Activated CD4-positive, alpha-beta T cell treated with anti-CD3 and anti-CD28 coated beads for 24 hours (primary cell): ENCODE results near the gene FAM149B1.

ENCODE experiments used
- DNase-seq, 2 donors: peaks; one replicate each; pipeline ENCODE4 v3.0.0-alpha.2; 2020; ENCODE audit warnings: low read depth in 2 of 2

Gene FAM149B1

DNA sequence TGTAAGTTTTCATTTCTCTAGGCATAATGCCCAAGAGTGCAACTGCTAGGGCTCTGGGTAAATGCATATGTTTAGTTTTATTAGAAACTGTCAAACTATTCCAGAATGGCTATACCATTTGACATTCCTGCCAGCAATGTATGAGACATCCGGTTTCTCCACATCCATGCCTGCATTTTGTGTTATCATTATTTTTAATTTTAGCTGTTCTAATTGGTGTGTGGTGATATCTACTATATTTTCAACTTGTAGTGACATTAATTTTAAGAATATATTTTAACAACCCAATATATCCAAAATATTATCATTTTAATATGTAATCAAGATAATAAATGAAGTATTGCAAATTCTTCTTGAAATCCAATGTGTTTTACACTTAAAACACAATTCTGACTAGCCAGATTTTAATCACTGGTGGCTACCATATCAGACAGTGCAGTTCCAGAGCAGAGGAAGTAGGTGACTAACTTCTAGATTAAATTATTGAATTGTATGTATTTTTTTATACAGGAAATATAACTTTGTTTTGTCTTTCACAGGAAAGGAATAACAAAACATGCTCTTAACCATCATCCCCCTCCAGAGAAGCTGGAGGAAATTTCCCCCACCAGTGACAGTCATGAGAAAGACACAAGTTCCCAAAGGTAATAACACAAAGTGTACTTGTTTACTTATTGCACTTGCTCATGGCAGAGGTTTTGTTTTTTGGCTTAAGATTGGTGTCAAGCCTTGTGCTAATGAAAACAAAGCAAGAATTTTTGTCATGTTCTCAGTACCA lies 6.4 kb downstream of the FAM149B1 start:
- no peak for DNase-seq

DNA sequence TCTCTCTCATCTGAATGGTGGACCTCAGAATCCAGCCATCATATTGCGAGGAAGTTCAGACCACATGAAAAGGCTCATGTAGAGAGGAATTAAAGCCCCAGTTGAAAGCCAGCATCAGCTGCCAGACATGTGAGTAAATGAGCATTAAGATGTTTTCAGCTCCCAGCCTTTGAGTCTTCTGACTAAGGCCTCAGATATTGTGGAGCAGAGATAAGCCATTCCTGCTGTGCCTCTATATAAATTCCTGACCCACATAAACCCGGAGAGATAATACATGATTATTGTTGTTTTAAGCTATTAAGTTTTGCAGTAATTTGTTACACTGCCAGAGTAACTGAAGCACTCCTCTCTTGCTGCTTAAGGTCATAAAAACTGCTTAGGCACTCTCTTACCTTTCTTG lies 14.6 kb downstream of the FAM149B1 start:
- DNase-seq = no peak

DNA sequence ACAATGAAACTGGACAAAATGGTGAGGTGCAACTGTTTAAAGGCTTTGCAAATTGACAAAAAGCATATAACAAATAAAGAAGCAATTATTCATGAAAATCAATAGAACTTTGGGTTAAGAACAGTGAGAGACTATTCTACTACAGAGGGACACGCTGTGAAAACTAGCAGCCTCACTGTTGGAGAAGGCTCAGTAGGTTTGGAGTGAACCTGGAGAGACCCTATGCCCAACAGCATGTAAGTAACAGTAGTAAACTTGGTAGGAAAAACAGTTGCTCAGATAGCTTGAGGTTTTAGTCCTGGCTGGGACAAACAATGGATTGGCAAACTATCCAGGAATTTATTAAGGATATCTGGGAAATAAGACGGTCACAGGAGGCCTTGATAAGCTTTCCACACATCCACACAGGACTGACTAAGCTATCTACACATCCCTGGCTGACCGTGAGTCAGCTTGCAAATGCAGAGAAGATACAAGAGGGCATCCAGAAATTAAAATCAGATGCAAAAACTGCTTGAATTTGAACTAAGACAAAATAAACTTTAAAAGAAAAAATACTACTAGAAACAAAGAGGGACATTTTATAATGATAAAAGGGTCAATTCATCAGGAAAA lies 15.9 kb downstream of the FAM149B1 start:
- DNase-seq = no peak

DNA sequence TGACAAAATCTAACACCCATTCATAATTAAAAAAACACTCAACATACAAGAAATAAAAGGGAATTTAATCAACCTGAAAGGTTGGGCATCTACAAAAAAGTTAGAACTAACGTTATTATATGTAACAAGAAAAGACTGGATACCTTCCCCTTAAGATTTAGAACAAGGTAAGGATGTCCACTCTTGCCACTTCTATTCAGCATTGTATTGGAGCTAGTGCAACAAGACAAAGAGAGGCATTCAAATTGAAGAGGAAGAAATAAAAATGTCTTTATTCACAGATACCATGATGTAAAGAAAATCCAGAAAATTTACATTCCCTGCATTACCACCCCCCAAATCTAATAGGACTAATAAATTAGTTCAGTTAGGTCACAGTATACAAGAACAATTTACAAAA lies 18.3 kb downstream of the FAM149B1 start:
- DNase-seq = no peak

DNA sequence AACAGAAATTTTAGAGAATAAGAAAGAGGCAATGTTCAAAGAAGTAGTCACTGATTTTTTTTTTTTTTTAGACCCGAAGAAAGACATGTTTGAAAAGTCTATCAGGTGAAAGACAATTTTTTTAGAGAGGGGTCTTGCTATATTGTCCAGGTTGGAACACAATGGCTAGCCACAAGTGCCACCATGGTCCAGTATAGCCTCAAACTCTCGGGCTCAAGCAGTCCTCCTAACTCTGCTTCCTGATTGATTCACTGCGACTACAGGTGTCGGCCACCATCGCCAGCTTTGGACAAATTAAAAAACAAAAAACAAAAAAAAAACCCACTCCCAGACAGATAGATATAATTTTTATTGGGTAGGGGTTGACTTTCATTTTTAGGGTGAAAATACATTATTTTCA lies 22.3 kb downstream of the FAM149B1 start:
- no peak for DNase-seq

DNA sequence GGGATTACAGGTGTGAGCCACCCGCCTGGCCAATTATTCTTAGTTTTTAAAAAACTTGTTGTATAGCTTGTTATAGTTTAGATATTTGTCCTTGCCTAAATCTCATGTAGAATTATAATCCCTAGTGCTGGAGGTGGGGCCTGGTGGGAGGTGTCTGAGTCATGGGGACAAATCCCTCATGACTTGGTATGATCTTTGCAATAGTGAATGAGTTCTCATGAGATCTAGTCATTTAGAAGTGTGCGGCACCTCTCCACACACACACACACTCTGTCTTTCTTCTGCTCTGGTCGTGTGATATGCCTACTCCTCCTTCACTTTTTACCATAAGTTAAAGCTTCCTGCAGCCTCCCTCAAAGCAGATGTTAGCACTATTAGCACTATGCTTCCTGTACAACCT lies 37.2 kb downstream of the FAM149B1 start:
- no peak for DNase-seq

DNA sequence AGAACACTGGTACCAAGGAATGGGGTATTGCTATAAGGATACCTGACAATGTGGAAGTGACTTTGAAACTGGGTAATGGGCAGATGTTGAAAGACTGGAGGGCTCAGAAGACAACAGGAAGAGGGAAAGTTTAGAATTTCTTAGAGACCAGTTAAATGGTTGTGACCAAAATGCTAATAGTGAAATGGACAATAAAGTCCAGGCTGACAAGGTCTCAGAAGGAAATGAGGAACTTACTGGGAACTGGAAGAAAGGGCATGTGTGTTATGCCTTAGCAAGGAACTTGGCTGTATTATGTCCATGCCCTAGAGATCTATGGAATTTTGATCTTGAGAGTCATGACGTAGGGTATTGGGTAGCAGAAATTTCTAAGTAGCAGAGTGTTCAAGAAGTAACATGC lies 38.0 kb downstream of the FAM149B1 start:
- no peak for DNase-seq

DNA sequence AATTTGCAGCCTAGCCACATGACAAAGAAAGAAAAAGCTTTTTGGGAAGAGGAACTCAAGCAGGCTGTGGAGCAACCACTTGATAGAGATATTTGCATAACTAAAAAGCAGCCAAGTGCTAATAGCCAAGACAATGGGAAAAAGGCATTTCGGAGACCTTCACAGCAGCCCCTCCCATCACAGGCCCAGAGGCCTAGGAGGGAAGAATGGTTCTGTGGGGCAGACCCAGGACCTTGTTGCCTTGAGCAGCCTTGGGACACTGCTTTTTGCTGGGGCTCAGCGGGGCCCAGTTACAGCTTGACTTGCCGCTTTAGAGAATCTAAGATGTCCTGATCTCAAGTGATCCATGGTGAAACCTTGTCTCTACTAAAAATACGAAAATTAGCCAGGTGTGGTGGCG lies 38.5 kb downstream of the FAM149B1 start:
- DNase-seq = no peak

DNA sequence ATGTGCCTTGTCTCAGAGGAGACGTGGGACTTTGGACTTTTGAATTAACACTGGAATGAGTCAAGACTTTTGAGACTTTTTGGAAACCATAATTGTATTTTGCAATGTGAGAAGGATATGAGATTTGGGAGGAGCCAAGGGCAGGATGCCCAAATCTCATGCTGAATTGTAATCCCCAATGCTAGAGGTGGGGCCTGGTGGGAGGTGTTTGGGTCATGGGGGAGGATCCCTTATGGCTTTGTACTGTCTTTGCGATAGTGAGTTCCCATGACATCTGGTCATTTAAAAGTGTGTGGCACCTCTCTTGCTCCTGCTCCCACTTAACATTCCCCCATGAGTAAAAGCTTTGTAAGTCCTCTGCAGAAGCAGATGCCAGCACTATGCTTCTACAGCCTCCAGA lies 40.0 kb downstream of the FAM149B1 start:
- no peak for DNase-seq

DNA sequence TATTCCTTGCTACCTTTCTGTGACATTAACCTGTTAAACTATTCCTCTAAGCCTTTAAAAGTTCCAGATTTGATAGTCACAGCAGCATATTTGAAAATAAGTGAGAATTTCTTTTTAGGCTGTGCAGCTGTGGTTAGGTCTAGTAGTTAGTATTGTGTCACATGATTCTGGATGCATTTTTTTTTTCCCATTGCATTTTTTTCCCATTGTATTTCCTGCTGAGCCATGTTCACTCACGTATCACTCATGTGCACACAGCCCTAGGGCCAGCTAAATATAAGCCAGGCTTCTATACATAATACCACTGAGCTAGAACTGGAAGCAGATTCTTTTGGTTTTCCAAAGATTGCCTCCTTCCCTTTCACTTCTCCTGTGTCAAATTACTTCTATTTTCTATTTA lies 41.8 kb downstream of the FAM149B1 start:
- no peak for DNase-seq

DNA sequence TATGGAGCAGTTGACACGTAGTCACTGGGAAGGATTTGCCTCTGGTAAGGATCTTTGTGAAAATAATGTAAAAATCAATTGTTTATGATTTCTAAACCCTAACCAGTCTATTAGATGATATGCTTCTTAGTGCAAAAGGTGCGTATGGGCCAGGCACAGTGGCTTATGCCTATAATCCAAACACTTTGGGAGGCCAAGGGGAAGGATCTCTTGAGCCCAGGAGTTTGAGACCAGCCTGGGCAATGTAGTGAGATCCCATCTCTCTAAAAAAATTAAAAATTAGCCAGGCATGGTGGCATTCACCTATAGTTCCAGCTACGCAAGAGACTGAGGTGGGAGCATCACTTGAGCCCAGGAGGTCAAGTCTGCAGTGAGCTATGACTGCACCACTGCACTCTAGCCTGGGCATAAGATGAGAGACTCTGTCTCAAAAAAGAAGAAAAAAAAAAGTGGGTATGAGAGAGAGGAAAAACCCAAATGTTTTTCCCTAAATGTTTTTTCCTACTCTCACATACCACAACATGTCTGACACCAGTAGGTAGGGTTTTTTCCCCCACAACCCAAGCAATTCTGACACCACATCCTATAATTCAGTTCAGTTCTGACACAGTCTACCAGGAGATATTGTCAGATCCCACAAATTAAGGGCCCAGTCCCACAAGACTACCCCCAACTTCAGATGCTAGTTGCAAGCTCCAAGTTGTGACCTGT lies 42.6 kb downstream of the FAM149B1 start:
- DNase-seq = no peak

DNA sequence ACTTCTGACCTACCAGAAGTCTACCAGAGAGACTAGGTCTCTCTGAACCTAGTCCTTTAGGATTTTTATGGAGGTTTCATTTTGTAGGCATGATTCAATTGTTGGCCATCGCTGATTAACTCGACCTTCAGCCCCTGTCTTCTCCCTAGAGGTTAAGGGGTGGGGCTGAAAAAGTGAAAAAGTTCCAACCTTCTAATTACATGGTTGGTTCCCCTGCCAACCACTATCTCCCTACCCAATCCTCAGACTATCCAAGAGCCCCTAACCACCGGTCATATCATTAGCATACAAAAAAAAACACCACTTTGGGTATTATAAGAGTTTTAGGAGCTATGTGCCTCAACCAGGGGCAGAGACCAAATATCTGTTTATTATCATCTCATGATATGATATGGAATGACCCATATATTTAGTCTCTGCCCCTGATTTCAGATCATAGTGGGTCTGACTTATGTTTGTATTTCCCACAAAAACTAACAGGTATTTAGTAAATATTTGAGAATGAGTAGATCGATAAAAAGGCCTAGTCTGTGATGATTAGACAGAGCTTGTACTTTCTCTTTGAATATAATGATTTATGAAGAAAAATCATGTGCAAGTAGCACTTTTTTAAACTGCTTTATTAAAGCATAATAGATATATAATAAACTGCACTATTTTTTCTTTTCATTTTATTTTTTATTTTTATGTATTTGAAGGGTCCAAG lies 43.3 kb downstream of the FAM149B1 start:
- no peak for DNase-seq

DNA sequence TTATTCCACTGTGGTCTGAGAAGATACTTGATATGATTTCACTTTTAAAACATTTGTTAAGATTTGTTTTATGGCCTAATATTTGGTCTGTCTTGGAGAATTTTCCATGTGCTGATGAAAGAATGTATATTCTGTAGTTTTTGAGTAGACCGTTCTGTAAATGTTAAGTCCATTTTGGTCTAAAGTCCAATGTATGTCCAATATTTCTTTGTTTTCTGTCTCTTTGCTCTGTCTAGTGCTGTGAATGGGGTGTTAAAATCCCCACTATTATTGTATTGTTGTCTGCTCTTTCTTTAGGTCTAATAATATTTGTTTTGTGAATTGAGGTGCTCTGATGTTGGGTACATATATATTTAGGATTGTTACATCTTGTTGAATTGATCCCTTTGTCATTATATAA lies 47.8 kb downstream of the FAM149B1 start:
- no peak for DNase-seq

DNA sequence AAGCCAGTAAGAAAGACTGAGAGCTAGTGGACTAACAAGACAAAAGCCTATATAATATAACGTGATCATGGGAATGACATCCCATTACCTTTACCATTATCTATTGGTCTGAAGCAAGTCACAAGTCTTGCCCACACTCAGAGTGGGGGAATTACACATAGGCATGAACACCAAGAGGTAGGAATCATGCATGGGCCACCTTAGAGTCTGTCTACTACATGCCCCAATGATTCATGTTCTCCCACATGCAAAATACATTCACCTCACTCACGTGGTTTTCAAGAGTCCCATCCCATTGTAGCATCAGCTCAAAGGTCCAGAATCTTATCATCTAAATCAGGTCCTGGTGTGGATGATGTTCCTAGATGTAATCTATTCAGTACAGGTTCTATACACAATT lies 49.7 kb downstream of the FAM149B1 start:
- no peak for DNase-seq

DNA sequence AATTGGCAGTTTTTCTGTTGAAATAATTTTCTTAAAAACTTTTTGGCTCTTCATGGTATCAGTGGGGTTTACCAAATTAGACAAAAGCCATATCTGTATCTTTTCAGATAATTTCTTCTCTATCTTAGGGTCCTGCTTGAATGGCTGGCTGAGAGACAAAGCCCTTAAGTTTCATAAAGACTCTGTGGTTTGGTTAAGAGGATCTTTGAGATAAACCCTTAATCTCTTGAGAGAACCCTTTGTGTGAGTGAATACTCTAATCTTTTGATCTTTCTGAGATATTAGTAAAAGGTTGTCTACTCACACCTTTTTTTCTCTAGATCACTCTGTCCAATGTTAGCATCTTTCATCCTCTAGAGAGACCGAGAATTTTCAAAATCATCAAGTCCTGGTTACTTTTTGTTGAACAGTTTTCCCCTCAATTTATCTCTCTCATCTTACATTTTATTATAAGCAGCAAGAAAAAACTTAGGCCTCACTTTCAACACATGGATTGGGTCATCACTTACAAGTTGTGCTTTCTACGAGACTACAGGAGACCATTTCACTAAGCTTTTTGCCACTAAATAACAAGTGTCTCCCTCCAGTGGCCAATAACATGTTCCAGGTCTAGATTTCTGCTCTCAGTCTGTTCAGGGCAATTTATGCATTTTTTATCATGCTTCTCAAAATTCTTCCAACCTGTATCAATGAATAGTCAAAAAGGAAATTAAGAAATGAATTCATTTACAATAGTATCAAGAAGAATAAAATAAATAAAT lies 50.7 kb downstream of the FAM149B1 start:
- DNase-seq = no peak

DNA sequence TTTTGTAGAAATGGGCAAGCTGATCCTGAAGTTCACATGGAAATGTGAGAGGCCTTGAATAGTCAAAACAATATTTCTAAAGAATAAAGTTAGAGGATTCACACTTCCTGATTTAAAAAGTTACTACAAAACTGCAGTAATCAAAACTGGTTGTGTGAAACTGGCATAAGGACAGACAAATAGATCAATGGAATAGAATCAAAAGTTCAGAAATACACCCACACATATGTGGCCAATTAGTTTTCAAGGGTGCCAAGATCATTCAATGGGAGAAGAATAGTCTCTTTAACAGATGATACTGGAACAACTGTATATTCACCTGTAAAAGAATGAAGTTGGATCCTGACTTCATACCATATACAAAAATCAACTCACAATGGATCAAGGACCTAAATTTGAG lies 51.5 kb downstream of the FAM149B1 start:
- no peak for DNase-seq

DNA sequence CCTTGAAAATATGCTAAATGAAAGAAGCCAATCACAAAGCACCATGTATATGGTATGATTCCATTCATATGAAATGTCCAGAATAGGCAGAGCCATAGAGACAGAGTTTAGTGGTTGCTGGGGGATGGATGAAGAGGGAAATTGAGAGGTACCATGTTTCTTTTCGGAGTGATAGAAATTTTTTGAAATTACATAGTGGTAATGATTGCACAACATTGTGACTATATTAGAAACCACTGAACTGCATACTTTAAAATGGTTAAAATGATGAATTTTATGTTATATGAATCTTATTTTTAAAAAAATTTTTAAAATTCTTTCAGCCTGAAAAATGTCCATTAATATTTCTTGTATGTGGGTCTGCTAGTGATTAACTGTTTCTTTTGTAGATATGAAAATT lies 53.1 kb downstream of the FAM149B1 start:
- DNase-seq = no peak

DNA sequence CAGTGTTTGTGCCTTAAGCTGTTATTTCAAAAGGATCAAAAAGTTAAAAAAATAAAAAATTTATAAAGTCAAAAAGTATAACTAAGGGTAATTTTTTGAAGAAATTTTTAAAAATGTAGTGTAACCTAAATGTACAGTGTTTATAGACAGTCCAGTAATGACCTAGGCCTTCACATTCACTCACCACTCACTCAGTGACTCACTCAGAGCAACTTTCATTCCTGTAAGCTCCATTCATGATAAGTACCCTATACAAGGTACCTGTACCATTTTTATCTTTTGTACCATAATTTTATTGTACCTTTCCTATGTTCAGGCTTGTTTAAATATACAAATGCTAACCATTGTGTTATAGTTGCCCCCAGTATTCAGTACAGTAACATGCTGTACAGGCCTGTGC lies 57.6 kb downstream of the FAM149B1 start:
- DNase-seq = no peak

DNA sequence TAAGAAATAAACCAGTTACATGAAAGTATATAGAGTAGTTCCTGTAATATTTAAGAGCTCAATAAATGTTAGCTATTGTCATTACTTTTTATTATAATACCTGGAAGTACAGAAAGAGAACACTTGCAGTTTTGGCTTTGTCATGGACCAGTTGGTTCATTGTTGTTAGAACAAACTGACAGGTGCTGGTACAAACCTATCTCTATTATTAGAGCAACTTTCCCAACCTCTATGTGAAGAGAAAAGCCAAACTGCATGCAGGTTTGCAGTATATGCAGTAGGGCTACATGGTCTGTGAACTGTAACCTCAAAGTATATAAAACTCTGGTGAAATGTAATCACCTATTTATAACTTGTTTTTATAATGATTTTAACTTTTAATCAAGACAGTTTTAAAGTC lies 58.7 kb downstream of the FAM149B1 start:
- no peak for DNase-seq

DNA sequence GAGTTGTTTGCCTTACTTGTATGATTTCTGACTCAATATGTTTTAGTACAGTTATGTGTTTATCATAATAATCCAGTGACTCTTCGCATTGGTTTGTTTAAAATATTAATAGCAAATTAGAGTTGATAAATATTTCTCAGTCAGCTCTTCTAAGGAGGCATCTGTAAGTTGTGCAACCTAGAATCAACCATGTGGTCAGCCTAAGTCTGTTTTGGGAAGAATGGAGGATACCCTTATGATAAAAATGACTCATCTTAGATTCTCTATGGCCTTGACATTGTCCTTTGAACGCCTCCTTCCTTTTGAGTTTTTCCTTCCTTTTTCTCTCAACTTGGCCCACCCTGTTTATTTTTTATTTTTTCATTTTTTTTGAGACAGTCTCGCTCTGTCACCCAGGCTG lies 60.3 kb downstream of the FAM149B1 start:
- DNase-seq = no peak

DNA sequence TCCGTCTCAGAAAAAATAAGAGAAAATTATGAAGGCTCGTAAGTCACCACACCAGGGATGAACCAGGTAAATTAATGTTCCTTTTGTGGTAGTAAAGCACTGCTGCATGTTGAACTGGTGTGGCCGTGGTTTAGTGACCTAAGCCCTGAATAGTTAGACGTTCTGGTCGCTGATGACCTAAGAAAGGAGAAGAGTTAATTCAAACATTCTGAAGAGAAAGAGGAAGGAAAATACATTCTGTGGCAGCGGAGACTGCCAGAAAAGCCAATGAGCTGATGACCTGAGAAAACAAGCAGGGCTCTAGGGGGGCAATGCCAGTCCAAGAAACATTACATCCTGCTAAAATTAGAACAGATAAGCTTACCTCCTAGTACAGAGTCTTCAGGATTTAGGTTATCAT lies 61.6 kb downstream of the FAM149B1 start:
- no peak for DNase-seq

DNA sequence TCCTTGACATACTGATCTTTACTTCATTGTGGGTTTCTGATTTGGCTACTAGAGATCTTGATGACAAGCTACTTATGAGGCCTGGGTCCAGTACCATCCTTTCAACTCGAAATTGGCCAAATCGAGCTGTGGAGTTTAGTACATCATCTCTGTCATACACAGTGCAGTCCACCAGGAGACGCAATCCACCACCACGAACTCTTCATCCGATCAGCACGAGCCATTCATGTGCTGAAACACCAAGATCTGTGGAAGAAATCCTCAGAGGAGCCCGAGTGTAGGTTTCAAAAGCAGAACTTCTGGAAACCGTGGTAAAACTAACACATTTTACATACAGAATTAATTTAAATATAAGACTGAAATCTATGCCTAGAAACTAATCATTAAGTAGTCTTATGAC lies 65.0 kb downstream of the FAM149B1 start:
- no peak for DNase-seq
